Activated naive CD4-positive, alpha-beta T cell treated with anti-CD3 and anti-CD28 coated beads for 36 hours (primary cell): ENCODE results near the gene ASIC1. TPM values are rescaled to one million over a fixed set of nuclear protein-coding genes. Genes with fewer than 3 reads are reported as not detected.

Experiments
- CTCF ChIA-PET: fragments of 350-600 bp; sonication (Branson Sonifier 250); formaldehyde crosslinking; loops from one replicate; lab custom pipeline; 2021; ENCODE audit warnings: antibody characterized with exemption; lab: Charles Lee
- DNase-seq: peaks from one replicate; pipeline ENCODE4 v3.0.0-alpha.2; 2020
- H3K27ac Mint-ChIP-seq: one replicate; pipeline ENCODE4 v1.8.0; 2021; ENCODE audit warnings: mild to moderate bottlenecking, mixed read lengths
- H3K27me3 Mint-ChIP-seq: one replicate; pipeline ENCODE4 v1.8.0; 2021; ENCODE audit warnings: low read depth, mixed read lengths
- H3K36me3 Mint-ChIP-seq: one replicate; pipeline ENCODE4 v1.8.0; 2021; ENCODE audit warnings: low read depth, mixed read lengths
- H3K4me1 Mint-ChIP-seq: one replicate; pipeline ENCODE4 v1.8.0; 2021; ENCODE audit warnings: low read depth, mixed read lengths
- H3K4me3 Mint-ChIP-seq: one replicate; pipeline ENCODE4 v1.8.0; 2021; ENCODE audit warnings: mild to moderate bottlenecking, moderate library complexity, mixed read lengths
- H3K9me3 Mint-ChIP-seq: one replicate; pipeline ENCODE4 v1.8.0; 2021; ENCODE audit warnings: mixed read lengths
- intact Hi-C: fragments of 100-400 bp; cut with micrococcal nuclease; formaldehyde crosslinking; loops from one replicate; pipeline ENCODE4 v1.15.1; 2023
- total RNA-seq, 2 experiments: library from RNA; stranded (reverse); gene quantifications; one replicate each; pipeline ENCODE4 v1.2.3, GENCODE V29; 2021

Gene ASIC1
- total RNA-seq, 2 experiments from 2014 or later, result 3.2 to 3.7 TPM

DNA sequence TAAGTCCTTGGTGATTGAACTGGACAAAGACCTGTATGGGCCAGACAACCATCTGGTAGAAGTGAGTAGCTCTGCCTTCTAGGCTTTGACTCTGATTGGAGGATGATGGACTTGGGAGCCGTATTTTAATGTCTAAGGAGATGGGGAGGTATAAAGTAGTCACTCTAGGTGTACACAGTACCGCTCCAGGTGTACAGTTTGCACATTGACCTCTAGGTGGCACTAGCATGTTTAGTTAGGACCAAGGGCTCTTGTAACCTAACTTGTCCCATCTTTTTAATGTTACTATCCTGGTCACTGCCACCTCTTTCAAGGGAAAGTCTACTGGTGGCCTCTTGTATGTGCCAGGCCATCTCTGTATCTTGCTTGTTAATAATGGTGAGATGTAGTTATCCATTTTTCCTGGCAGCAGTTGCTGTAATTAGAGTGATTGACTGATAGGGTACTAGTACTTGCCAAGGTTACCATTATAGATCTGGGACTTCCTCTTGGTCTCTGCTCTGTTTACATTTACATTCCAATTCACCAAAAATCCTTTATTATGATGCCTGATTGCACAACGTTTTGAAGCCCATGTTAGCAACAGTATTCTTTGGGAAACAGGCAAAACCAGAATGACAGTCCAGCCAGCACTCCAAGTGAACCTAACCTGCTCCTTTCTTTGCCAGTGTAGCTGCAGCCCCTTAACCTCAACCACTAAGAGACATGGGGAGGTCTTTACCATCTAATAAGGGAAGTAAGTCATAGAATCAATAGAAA is 31.4 kb downstream of the ASIC1 start:
- Mint-ChIP-seq H3K9me3 (no peaks in the 10 kb centered on the region), H3K4me1 (peaks cover 37% of the 10 kb centered on the region), H3K36me3 (peaks cover 22% of the 10 kb centered on the region), H3K4me3 (no peak overlapping the region), H3K27me3 (no peaks in the 10 kb centered on the region), H3K27ac (peak overlapping the region; percentile 81)
- CTCF ChIA-PET, result interaction anchor here (0.7 to 5.6 kb wide), 21 partner anchors 8 to 271 kb away, joined by 3 to 60 read pairs (median 4); partner anchors contain the start of genes CERS5, COX14 and GPD1
- peak; percentile 79 for DNase-seq
- intact Hi-C loops, result loop anchor here (1.0 to 5.0 kb wide), 2 partner anchors 44 to 87 kb away; no protein-coding TSS in a partner anchor

DNA sequence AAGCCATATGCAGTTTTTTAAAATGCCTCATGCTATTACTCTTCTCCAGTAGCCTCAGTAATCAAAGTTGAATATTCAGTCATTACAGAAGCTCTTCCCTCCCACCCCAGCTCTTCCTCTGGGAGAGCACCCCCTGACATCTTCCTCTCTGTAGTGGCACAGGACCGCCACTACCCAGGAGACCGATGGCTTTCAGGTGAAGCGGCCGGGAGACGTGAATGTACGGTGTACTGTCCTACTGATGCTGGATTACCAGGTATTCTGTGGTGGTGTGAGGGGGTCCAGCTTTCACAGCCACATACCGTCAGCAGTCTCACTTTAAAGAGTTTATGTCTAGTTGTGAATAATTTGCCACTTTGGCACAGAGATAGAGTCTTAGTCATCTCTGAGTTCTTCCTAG is 32.3 kb downstream of the ASIC1 start:
- H3K36me3 Mint-ChIP-seq, result peaks cover 28% of the 10 kb centered on the region

DNA sequence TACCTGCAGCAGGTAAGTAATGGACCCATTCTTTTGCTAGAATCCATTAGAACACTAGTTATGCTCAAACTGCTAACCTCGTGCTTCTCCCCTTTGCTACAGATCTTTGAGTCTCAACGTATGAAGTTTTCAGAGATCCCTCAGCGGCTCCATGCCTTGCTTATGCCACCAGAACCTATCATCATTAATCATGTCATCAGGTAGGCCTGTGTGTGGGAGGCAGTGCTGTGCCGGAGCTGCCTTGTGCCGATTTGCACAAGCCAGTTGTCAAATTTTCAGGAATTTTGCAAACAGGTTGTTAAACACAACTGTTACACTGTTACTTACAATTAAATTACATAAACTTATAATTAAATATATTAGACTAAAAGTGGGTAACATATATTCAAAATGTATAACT is 33.0 kb downstream of the ASIC1 start:
- H3K9me3 Mint-ChIP-seq, result no peaks in the 10 kb centered on the region
- peaks cover 33% of the 10 kb centered on the region for H3K36me3 Mint-ChIP-seq
- intact Hi-C loops, result no loop called here

More for the DNA sequence above, 32.3 kb downstream of the ASIC1 start:
- CTCF ChIA-PET, result interaction anchor here (0.6 to 5.6 kb wide), 19 partner anchors 11 to 342 kb away, joined by 3 to 60 read pairs (median 3); partner anchors contain the start of genes CERS5, COX14 and GPD1
- Mint-ChIP-seq H3K4me1 (peaks cover 34% of the 10 kb centered on the region), H3K9me3 (no peaks in the 10 kb centered on the region), H3K4me3 (no peak overlapping the region), H3K27me3 (no peaks in the 10 kb centered on the region), H3K27ac (no peak overlapping the region)
- no peak for DNase-seq
- intact Hi-C loops, result loop anchor here (5.0 kb wide), 1 partner anchor 43 kb away; no protein-coding TSS in a partner anchor

DNA sequence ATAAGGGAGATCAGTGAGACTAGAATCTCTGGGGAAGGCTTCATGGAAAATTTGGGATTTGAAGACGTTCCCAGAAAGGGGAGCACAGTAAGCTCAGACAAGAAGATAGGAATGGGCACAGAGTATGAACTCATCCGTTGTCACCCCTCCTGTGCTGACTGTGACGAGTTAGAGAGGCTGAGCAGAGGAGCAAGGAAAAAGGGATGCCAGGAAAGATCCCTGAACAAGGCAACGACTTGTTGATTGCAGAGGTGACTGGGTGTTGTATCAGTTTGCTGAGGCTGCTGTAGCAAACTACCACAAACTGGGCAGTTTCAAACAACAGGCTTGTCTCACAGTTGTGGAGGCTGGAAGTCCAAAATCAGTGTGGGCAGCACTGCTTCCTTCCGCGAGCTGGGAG is 40.6 kb downstream of the ASIC1 start:
- H3K36me3 Mint-ChIP-seq, result peaks cover 35% of the 10 kb centered on the region
- CTCF ChIA-PET, result interaction anchor here (1.0 to 3.5 kb wide), 2 partner anchors 13 to 83 kb away, joined by 3 to 16 read pairs; partner anchors contain the start of gene COX14
- intact Hi-C loops, result no loop called here
- H3K27me3 Mint-ChIP-seq, result no peaks in the 10 kb centered on the region
- no peak for DNase-seq
- H3K27ac Mint-ChIP-seq, result no peak overlapping the region
- no peaks in the 10 kb centered on the region for H3K9me3 Mint-ChIP-seq
- no peak overlapping the region for H3K4me3 Mint-ChIP-seq
- no peaks in the 10 kb centered on the region for H3K4me1 Mint-ChIP-seq

More for the DNA sequence above, 33.0 kb downstream of the ASIC1 start:
- Mint-ChIP-seq H3K4me3 (no peak overlapping the region), H3K4me1 (peaks cover 34% of the 10 kb centered on the region), H3K27ac (no peak overlapping the region), H3K27me3 (no peaks in the 10 kb centered on the region)
- CTCF ChIA-PET, result interaction anchor here (0.6 to 5.6 kb wide), 12 partner anchors 10 to 343 kb away, joined by 3 to 60 read pairs (median 4); partner anchors contain the start of genes CERS5 and COX14
- no peak for DNase-seq

DNA sequence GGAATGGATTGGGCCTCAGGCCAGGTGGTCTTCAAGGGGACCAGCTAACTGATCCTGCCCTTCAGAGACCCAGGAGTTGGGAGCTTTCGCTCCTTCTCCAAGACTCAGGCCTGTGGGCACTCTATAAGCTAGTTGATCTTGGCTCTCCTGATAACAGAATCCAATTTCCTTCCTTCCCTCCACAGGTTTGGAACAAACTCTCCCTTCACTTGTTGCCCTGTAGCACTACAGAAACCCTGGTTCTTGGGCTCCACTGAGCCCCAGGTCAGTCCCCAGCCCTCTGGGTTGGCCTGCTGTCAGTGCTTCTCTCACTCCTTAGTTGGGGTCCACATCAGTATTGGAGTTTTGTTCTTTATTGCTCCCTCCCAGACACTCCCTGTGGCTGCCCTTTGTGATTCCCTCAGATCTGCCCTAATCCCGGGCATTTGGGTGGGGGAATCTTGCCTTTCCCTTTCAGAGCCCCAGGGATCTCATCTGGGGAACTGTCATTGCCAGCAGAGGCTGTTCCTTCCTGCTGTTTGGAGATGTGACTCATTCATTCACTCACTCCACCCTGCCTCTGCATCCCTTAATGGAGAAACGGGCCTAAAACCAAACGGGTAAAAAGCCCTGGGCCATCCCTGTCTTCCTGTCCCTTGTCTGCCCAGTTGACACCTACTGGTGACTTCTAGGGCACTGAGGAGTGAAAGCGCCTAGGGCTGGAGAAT is 42.1 kb downstream of the ASIC1 start:
- Mint-ChIP-seq H3K27me3 (no peaks in the 10 kb centered on the region), H3K4me1 (peaks cover 2% of the 10 kb centered on the region), H3K27ac (no peak overlapping the region), H3K4me3 (no peak overlapping the region), H3K36me3 (peaks cover 30% of the 10 kb centered on the region), H3K9me3 (no peaks in the 10 kb centered on the region)
- intact Hi-C loops, result no loop called here
- DNase-seq, result no peak
- CTCF ChIA-PET, result interaction anchor here (0.6 to 4.0 kb wide), 2 partner anchors 12 to 23 kb away, joined by 5 to 24 read pairs; partner anchors contain the start of gene COX14

DNA sequence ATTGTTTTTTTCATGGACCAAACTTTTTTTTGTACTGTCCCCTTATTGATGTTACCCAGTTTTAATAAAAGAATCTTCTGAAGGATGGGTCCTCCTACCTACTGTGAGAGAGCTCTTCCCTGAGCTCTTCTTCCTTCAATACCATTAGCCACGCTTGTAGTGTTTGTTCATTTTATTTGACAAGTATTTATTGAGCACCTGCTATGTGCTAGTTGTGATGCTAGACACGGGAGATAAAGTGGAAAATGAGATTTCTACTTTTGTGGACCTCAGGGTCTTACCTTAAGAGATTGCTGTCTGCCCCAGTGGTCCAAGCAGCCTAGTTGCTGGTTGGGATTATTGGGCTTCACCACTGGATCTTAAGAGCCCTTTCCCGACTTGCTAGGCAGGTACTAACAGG is 43.2 kb downstream of the ASIC1 start:
- no peak overlapping the region for H3K27ac Mint-ChIP-seq
- peaks cover 23% of the 10 kb centered on the region for H3K36me3 Mint-ChIP-seq
- no peaks in the 10 kb centered on the region for H3K27me3 Mint-ChIP-seq
- no peak for DNase-seq
- H3K9me3 Mint-ChIP-seq, result no peaks in the 10 kb centered on the region
- intact Hi-C loops, result no loop called here
- no peak overlapping the region for H3K4me3 Mint-ChIP-seq
- peaks cover 2% of the 10 kb centered on the region for H3K4me1 Mint-ChIP-seq
- CTCF ChIA-PET, result interaction anchor here (0.8 to 4.0 kb wide), 3 partner anchors 11 to 106 kb away, joined by 3 to 24 read pairs (median 3); partner anchors contain the start of gene COX14

DNA sequence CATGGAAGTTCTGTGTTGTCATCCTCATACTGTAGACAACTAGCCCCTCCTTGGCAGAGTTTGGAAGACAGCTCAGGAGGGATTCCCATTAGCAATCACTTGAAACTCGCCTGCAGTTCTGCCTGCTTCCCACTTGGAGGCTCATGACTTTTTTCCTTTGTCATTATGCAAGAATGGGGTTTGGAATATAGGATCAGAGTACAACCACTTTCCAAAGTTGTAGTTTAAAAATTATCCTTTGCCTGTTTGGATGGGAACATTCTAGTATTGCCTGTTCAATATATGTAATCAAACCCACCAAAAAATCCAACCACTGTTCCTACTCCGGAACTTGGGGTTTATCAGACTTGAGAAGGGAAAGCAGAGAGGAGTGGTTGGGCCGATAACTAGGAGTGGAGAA is 44.3 kb downstream of the ASIC1 start:
- Mint-ChIP-seq H3K4me1 (peaks cover 2% of the 10 kb centered on the region), H3K4me3 (no peak overlapping the region), H3K36me3 (peaks cover 12% of the 10 kb centered on the region), H3K27me3 (no peaks in the 10 kb centered on the region), H3K27ac (no peak overlapping the region), H3K9me3 (no peaks in the 10 kb centered on the region)
- DNase-seq, result no peak
- CTCF ChIA-PET, result interaction anchor here (4.0 kb wide), 1 partner anchor 10 kb away, joined by 24 read pairs; the partner anchor contains the start of gene COX14
- intact Hi-C loops, result no loop called here

DNA sequence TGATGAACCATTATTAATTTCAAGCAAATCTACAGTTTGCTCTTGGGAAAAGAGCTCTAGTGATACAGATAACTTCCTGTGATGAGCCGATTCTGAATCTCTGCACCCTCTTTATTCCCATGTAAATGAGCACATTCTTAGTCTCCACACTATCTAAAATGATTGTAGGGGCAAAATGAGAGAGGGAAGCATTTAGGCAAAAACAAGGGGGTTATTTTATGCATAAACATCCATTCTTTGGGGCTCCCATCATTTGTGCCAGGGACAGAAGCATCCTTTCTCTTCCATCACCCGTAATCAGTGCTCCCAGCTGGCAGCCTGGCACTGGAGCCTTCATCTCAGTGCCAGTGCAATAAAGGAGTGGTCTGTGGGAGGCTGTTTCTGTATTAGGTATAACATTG is 44.7 kb downstream of the ASIC1 start:
- H3K27me3 Mint-ChIP-seq, result no peaks in the 10 kb centered on the region
- no peak for DNase-seq
- CTCF ChIA-PET, result interaction anchor here (2.1 to 4.0 kb wide), 2 partner anchors 9 to 14 kb away, joined by 8 to 24 read pairs; partner anchors contain the start of gene COX14
- no peak overlapping the region for H3K4me3 Mint-ChIP-seq
- intact Hi-C loops, result no loop called here
- H3K9me3 Mint-ChIP-seq, result no peaks in the 10 kb centered on the region
- peaks cover 2% of the 10 kb centered on the region for H3K4me1 Mint-ChIP-seq
- H3K36me3 Mint-ChIP-seq, result peaks cover 7% of the 10 kb centered on the region
- no peak overlapping the region for H3K27ac Mint-ChIP-seq

DNA sequence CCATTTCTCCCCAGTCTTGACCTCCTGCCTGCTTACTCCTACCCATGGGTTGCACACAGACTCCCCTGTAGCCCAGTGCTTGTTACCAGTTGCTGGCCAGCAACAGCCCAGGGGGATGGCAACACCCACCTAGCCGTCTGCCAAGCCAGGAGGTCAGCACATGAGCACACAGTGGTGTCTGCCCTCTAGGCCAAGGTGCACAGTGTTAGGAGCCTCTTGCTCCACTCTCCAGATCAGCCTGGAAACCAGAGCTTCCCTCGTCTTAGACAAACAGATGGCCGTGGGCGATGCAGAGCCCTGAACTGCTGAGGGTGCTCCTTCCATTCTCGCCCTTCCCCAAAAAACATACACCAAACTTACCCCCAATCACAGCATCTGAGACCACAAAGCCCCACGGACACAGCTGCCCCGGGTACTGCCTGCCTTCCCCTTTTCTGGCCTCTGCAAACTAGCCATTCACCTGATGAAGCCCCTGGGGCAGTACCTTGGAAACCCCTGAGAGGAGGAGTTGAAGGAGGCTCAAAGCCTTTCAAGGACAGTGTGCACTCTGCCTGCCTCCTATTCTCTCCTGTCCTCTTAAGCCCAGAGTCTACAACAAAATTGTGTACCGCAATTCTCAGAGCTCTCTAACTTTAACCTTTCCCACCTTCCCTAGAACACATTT is 45.4 kb downstream of the ASIC1 start:
- H3K4me1 Mint-ChIP-seq, result peaks cover 2% of the 10 kb centered on the region
- H3K27me3 Mint-ChIP-seq, result no peaks in the 10 kb centered on the region
- no peak overlapping the region for H3K27ac Mint-ChIP-seq
- DNase-seq, result no peak
- intact Hi-C loops, result no loop called here
- CTCF ChIA-PET, result interaction anchor here (1.3 to 4.0 kb wide), 4 partner anchors 8 to 212 kb away, joined by 3 to 24 read pairs (median 8); partner anchors contain the start of gene COX14
- no peaks in the 10 kb centered on the region for H3K9me3 Mint-ChIP-seq
- H3K4me3 Mint-ChIP-seq, result no peak overlapping the region
- H3K36me3 Mint-ChIP-seq, result peaks cover 6% of the 10 kb centered on the region

DNA sequence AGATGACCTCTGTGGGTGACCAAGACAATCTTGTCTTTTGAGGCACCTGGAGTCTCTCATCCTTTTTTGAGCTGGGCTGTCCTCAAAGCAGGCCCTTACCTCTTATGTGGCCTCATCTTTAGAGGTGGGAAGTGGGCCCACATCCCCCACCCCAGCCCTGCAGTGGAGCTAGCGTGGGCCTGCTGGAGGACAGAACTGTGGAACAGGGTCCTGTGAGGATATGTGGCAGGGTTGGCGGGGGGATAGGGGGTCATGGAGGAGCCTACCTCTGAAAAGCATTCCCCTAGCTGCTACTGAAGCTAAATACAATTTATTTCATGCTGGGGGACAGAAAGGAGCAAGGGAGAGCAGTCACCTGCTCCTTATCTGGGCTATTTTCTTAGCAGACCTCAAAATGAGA is 46.0 kb downstream of the ASIC1 start:
- intact Hi-C loops, result no loop called here
- CTCF ChIA-PET, result interaction anchor here (0.8 to 4.0 kb wide), 6 partner anchors 8 to 211 kb away, joined by 3 to 24 read pairs (median 6); partner anchors contain the start of gene COX14
- DNase-seq, result no peak
- no peaks in the 10 kb centered on the region for H3K27me3 Mint-ChIP-seq
- H3K9me3 Mint-ChIP-seq, result no peaks in the 10 kb centered on the region
- peaks cover 2% of the 10 kb centered on the region for H3K4me1 Mint-ChIP-seq
- peaks cover 3% of the 10 kb centered on the region for H3K36me3 Mint-ChIP-seq
- no peak overlapping the region for H3K4me3 Mint-ChIP-seq
- H3K27ac Mint-ChIP-seq, result no peak overlapping the region

DNA sequence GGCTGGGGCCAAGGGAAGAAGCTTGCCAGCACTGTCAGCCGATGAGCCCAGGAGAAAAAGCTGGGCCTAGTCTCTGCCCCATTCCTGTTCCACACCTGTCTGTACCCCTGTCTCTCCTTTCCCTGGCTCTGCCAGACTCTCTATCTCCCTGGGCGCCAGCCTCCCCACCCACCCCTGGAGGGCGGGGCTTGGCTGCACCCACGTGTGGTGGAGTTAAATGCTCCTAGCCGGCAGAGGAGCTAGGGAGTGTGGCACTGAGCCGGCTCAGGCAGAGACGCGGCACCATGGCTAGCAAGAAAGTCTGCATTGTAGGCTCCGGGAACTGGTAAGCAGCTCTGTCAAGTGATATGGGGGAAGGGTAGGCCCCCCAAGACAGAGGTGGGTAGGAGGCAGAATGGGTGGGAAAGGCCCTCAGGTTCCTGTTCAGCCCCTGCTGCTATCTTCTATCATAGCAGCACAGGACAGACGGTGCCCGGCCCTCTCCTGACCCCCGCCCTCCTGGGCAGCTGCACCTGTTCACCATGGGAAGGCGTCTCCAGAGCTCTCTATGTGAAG is 46.4 kb downstream of the ASIC1 start, which contains the start of gene GPD1:
Gene GPD1 (plus strand): TSS at position 242 of the 555 bp plus-strand sequence. CDS start 43 bp downstream, at position 285.
- CTCF ChIA-PET, result interaction anchor here (0.8 to 4.0 kb wide), 6 partner anchors 7 to 210 kb away, joined by 3 to 24 read pairs (median 6); partner anchors contain the start of gene COX14
- Mint-ChIP-seq H3K9me3 (no peaks in the 10 kb centered on the region), H3K27ac (no peak within 1 kb of the TSS), H3K4me3 (no peak within 1 kb of the TSS), H3K36me3 (peaks cover 3% of the 10 kb centered on the region), H3K4me1 (peaks cover 2% of the 10 kb centered on the region), H3K27me3 (no peaks in the 10 kb centered on the region)
- intact Hi-C loops, result no loop called here
- DNase-seq, result no peak
